ENCODE data around the gene TMEM209.
"Not testable (repeated sequence)": the region's sequence is repeated elsewhere in the genome, so short reads cannot be mapped to it uniquely, and the experiment has no call there.

Gene TMEM209

GRCh38 chr7:130205084-130205947 lies at the start of gene TMEM209:
Gene TMEM209 (minus strand): TSS chr7:130205406. CDS start chr7:130205375, 31 bp downstream.
- peak; percentile 75 to 93 for DNase-seq

DNA sequence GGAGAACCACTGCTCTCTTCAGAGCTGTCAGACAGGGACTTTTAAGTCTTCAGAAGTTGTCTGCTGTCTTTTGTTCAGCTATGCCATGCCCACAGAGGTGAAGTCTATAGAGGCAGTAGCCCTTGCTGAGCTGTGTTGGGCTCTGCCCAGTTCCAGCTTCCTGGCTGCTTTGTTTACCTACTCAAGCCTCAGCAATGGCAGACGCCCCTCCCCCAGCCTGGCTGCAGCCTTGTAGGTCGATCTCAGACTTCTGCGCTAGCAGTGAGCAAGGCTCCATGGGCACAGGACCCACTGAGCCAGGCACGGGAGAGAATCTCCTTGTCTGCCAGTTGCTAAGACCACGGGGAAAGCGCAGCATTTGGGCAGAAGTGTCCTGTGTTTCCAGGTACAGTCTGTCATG lies 49.3 kb upstream of the TMEM209 start:
- DNase-seq: no peak

DNA sequence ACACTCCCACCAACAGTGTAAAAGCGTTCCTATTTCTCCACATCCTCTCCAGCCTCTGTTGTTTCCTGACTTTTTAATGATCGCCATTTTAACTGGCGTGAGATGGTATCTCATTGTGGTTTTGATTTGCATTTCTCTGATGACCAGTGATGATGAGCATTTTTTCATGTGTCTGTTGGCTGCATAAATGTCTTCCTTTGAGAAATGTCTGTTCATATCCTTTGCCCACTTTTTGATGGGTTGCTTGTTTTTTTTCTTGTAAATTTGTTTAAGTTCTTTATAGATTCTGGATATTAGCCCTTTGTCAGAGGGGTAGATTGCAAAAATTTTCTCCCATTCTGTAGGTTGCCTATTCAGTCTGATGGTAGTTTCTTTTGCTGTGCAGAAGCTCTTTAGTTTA lies 44.4 kb upstream of the TMEM209 start:
- DNase-seq: not testable (repeated sequence)

DNA sequence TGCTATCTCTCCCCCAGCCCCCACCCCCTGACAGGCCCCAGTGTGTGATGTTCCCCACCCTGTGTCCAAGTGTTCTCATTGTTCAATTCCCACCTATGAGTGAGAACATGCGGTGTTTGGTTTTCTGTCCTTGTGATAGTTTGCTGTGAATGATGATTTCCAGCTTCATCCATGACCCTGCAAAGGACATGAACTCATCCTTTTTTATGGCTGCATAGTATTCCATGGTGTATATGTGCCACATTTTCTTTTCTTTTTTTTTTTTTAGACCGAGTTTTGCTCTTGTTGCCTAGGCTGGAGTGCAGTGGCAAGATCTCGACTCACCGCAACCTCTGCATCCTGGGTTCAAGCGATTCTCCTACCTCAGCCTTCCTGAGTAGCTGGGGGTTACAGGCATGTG lies 43.6 kb upstream of the TMEM209 start:
- not testable (repeated sequence) for DNase-seq

DNA sequence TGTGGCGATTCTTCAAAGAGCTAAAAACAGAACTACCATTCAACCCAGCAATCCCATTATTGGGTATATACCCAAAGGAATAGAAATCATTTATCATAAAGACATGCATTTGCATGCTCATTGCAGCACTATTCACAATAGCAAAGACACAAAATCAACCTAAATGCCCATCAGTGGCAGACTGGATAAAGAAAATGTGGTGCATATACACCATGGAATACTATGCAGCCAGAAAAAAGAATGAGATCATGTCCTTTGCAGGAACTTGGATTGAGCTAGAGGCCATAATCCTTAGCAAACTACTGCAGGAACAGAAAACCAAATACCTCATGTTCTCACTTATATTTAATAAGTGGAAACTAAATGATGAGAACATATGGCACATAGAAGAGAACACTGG lies 41.3 kb upstream of the TMEM209 start:
- DNase-seq: not testable (repeated sequence)

DNA sequence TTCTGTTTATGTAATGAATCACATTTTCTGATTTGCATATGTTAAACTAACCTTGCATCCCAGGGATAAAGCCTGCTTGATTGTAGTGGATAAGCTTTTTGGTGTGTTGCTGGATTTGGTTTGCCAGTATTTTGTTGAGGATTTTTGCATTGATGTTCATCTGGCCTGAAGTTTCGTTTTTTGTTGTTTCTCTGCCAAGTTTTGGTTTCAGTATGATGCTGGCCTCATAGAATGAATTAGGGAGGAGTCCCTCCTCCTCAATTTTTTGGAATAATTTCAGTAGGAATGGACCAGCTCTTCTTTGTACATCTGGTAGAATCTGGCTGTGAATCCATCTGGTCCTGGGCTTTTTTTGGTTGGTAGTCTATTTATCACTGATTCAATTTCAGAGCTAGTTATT lies 38.3 kb upstream of the TMEM209 start:
- DNase-seq: not testable (repeated sequence)

GRCh38 chr7:130242198-130243014 lies 37.2 kb upstream of the TMEM209 start:
- peak in 1 of 2 donors; percentile 12 for DNase-seq

GRCh38 chr7:130240240-130240639 lies 35.0 kb upstream of the TMEM209 start:
- DNase-seq: no peak

DNA sequence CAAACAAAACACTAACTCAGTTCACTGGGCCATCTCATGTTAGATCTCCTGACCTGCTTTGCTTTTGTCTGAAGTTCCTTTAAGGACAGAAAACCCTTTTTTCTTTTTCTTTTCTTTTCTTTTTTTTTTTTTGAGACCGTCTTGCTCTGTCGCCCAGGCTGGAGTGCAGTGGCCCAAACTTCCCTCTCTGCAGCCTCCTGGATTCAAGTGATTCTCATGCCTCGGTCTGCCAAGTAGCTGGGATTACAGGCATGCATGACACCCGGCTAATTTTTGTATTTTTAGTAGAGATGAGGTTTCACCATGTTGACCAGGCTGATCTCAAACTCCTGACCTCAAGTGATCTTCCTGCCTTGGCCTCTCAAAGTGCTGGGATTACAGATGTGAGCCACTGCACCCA lies 31.2 kb upstream of the TMEM209 start:
- not testable (repeated sequence) for DNase-seq

GRCh38 chr7:130234078-130234477 lies 28.9 kb upstream of the TMEM209 start:
- no peak for DNase-seq

GRCh38 chr7:130232209-130232608 lies 27.0 kb upstream of the TMEM209 start:
- no peak for DNase-seq

DNA sequence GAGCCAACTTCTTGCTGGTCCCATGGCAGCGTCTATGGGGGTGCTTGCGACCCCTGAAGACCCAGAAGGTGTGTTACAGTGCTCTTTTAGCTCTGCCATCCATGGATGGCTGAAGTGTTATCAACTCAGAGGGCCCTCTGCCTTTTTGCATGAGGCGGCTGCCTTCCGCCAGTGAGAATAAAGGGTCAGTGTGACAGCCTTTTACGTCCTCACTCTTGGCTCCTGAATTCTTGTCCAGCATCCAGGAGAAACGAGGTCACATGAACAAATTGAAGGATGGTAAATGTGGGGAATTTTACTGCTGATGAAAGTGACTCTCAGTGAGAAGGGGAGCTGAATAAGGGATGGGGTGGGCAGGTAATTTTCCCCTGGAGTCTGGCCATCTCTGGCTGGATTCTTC lies 26.6 kb upstream of the TMEM209 start:
- no peak for DNase-seq

GRCh38 chr7:130229981-130230380 lies 24.8 kb upstream of the TMEM209 start:
- not testable (repeated sequence) for DNase-seq

GRCh38 chr7:130228840-130229502 lies 23.8 kb upstream of the TMEM209 start:
- no peak for DNase-seq

DNA sequence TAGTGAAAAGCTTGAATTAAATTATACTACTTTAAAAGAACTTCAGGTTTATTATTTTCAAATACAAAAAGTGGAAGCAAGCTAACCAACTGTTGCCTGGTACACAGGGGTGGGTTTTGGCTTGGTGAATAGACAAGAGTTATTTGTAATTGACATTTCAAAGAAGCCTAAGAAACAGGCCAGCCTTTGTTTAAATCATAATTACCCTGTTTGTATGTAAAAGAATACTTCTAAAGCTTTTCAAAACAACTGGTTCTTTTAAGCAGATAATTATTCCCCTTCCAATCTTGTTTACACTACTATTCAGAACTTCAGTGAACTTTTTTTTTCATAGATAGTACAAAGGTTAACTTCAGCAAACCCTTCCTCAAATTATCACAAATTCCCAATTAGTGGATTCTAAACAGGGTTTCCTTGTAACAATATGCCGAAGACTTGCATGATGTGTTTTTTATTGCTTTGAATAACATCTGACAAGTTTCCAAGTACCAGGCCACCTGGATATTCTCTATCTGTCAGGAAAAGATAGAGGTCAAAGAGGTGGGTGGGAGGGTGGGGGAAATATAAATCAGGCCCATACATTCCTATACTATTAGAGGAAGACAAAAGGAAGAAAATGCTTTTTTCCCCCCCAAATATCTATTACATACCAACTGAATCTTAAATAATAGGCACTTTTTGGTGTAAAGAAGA lies 22.8 kb upstream of the TMEM209 start:
- no peak for DNase-seq

- no peak for DNase-seq
These were observed 21.1 kb upstream of the TMEM209 start for GRCh38 chr7:130226333-130226732.

- not testable (repeated sequence) for DNase-seq
These were observed 19.7 kb upstream of the TMEM209 start for GRCh38 chr7:130224923-130225322.

GRCh38 chr7:130224210-130224609 lies 19.0 kb upstream of the TMEM209 start:
- no peak for DNase-seq

DNA sequence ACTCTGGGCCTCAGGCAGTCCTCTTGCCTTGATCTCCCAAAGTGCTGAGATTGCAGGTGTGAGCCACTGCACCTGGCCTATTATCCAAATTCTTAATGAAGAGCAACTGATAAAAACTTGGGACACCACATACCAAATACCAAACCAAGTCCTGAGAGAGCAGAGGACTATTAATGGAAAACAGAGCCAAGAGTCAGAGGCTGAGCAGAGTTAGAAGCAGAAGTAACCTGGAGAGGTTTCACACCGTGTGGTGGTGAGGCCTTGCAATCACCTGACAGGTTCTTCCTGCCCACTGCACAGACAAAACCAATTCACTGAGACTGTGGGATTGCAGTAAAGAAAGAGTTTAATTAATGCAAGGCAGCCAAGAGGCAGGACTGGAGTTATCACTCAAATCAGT lies 18.4 kb upstream of the TMEM209 start:
- DNase-seq: no peak

GRCh38 chr7:130221746-130222145 lies 16.5 kb upstream of the TMEM209 start:
- DNase-seq: no peak

DNA sequence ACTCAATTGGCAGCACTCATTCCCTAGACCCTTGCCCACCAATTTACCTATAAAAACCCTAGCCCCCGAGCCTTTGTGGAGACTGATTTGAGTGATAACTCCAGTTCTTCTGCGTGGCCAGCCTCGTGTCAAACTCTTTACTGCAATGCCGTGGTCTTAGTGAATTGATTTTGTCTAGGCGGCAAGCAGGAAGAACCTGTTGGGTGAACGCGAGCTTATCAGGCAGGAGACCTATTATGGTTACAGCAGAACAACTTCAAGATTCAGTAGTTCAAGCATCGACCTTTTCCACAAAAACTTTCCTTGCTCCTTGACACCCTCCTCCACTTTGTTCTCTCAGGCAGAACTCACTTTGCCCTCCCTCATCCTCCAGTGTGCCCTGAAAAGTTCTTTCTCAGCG lies 14.7 kb upstream of the TMEM209 start:
- DNase-seq: no peak

GRCh38 chr7:130218806-130219620 lies 13.8 kb upstream of the TMEM209 start:
- no peak for DNase-seq

All from bone marrow (tissue), 2 donors.